GM23338 (cell line): Measurements from ENCODE around the gene GPC6. TPM values are rescaled to one million over a fixed set of nuclear protein-coding genes. Genes with fewer than 3 reads are reported as not detected.

Experiments used
- ATAC-seq: fragments of 200-7000 bp; cut with Tn5 transposase; 3 replicates; pipeline ENCODE4 v1.9.1; 2020
- DNase-seq: peaks from one replicate; pipeline ENCODE4 v3.0.0-alpha.2; 2015; ENCODE audit warnings: low spot score
- H2AFZ ChIP-seq: fragments of 200-600 bp; sonication (generic); 2 replicates; pipeline ENCODE4 v1.8.0; 2016; ENCODE audit warnings: antibody characterized with exemption, mild to moderate bottlenecking, moderate library complexity
- H3F3A ChIP-seq: fragments of 200-600 bp; sonication (generic); replicated peaks from 2 replicates; pipeline ENCODE4 v1.8.0; 2017; ENCODE audit warnings: antibody characterized with exemption, mixed run types, low read depth
- H3K27ac ChIP-seq: fragments of 200-600 bp; sonication (generic); 2 replicates; pipeline ENCODE4 v1.6.1; 2016; ENCODE audit warnings: low read depth
- H3K27me3 ChIP-seq: fragments of 200-600 bp; sonication (generic); 2 replicates; pipeline ENCODE4 v1.8.0; 2016; ENCODE audit warnings: mild to moderate bottlenecking, mixed run types, moderate library complexity; ENCODE audit not compliant: insufficient read depth
- H3K36me3 ChIP-seq: fragments of 200-600 bp; sonication (generic); 2 replicates; pipeline ENCODE4 v1.8.0; 2016; ENCODE audit warnings: mild to moderate bottlenecking; ENCODE audit not compliant: insufficient read depth
- H3K4me1 ChIP-seq: fragments of 200-600 bp; sonication (generic); 2 replicates; pipeline ENCODE4 v1.8.0; 2016; ENCODE audit warnings: mild to moderate bottlenecking, moderate library complexity; ENCODE audit not compliant: insufficient read depth
- H3K4me2 ChIP-seq: fragments of 200-600 bp; sonication (generic); 2 replicates; pipeline ENCODE4 v1.7.1; 2017; ENCODE audit warnings: mixed run types
- H3K4me3 ChIP-seq: fragments of 200-600 bp; sonication (generic); 2 replicates; pipeline ENCODE4 v1.6.1; 2016; ENCODE audit warnings: mixed run types
- H3K79me2 ChIP-seq: fragments of 200-600 bp; sonication (generic); replicated peaks from 2 replicates; pipeline ENCODE4 v1.8.0; 2017; ENCODE audit warnings: mild to moderate bottlenecking; ENCODE audit not compliant: insufficient read depth
- H3K9me2 ChIP-seq: fragments of 200-600 bp; sonication (generic); 2 replicates; pipeline ENCODE4 v1.8.0; 2017; ENCODE audit not compliant: insufficient read depth
- H4K20me1 ChIP-seq: fragments of 200-600 bp; sonication (generic); replicated peaks from 2 replicates; pipeline ENCODE4 v1.8.0; 2017; ENCODE audit warnings: mild to moderate bottlenecking; ENCODE audit not compliant: insufficient read depth
- H3K27ac Mint-ChIP-seq: 2 replicates; pipeline ENCODE4 v1.8.0; 2020; ENCODE audit warnings: inconsistent platforms, mild to moderate bottlenecking, moderate library complexity, mixed read lengths
- H3K27me3 Mint-ChIP-seq: 3 replicates; pipeline ENCODE4 v1.8.0; 2022; ENCODE audit warnings: low read depth, mild to moderate bottlenecking, moderate library complexity, mixed read lengths, inconsistent platforms; ENCODE audit not compliant: insufficient read depth, poor library complexity
- H3K36me3 Mint-ChIP-seq: 3 replicates; pipeline ENCODE4 v1.8.0; 2021; ENCODE audit warnings: low read depth, mild to moderate bottlenecking, inconsistent platforms, moderate library complexity, mixed read lengths
- H3K4me1 Mint-ChIP-seq: 3 replicates; pipeline ENCODE4 v1.8.0; 2020; ENCODE audit warnings: mild to moderate bottlenecking, inconsistent platforms, mixed read lengths
- H3K4me3 Mint-ChIP-seq: 3 replicates; pipeline ENCODE4 v1.8.0; 2021; ENCODE audit warnings: moderate library complexity, mild to moderate bottlenecking, inconsistent platforms, mixed read lengths
- H3K9me3 Mint-ChIP-seq: 3 replicates; pipeline ENCODE4 v1.8.0; 2020; ENCODE audit warnings: moderate library complexity, mild to moderate bottlenecking, inconsistent platforms, mixed read lengths
- CREB1 ChIP-seq: fragments of 250-450 bp; sonication (Bioruptor Pico); IDR thresholded peaks from 2 replicates; pipeline ENCODE4 v1.5.0; 2020; ENCODE audit warnings: low read depth, mild to moderate bottlenecking, moderate library complexity
- EZH2 ChIP-seq: fragments of 200-600 bp; sonication (generic); IDR thresholded peaks from one replicate; pipeline ENCODE4 v1.8.0; 2017; ENCODE audit warnings: antibody characterized with exemption, mild to moderate bottlenecking, low read depth; ENCODE audit not compliant: unreplicated experiment
- POLR2AphosphoS5 ChIP-seq: IDR thresholded peaks from 2 replicates; pipeline ENCODE4 v1.6.1; 2016; ENCODE audit warnings: antibody characterized with exemption, low read depth
- ZNF114 ChIP-seq: fragments of 250-450 bp; sonication (Bioruptor Pico); IDR thresholded peaks from 2 replicates; pipeline ENCODE4 v1.5.0; 2020; ENCODE audit warnings: mild to moderate bottlenecking, moderate library complexity
- polyA plus RNA-seq: library from polyadenylated mRNA; unstranded; fragments of >200 nt; fragmentation: Nextera tagmentation; extraction: Ambion mirVana; gene quantifications from 2 replicates; pipeline ENCODE4 v1.2.1, GENCODE V29; 2016
- total RNA-seq: library from RNA; depleted of rRNA; stranded (reverse); fragments of >200 nt; shearing (Covaris generic); gene quantifications from 2 replicates; pipeline ENCODE4 v1.2.3, GENCODE V29; 2014
- TF ChIP-seq, protein P1 (sequence below): IDR thresholded peaks from one replicate; pipeline ENCODE4 v1.6.1; 2018; ENCODE audit warnings: antibody characterized with exemption; ENCODE audit not compliant: unreplicated experiment
- TF ChIP-seq, protein P2 (sequence below), 2 experiments: fragments of 200-600 bp in 1 of 2; sonication (generic) in 1 of 2; conservative IDR thresholded peaks; 2 replicates each; pipeline versions ENCODE4 v1.5.1 to v1.6.1; 2016 to 2017; ENCODE audit warnings: antibody characterized with exemption in 2 of 2, low read depth in 2 of 2, mild to moderate bottlenecking in 2 of 2, moderate library complexity in 1 of 2

The GPC6 gene
- total and polyA plus RNA-seq, 2 experiments from 2014 or later, result 6.4 to 28.6 TPM

DNA sequence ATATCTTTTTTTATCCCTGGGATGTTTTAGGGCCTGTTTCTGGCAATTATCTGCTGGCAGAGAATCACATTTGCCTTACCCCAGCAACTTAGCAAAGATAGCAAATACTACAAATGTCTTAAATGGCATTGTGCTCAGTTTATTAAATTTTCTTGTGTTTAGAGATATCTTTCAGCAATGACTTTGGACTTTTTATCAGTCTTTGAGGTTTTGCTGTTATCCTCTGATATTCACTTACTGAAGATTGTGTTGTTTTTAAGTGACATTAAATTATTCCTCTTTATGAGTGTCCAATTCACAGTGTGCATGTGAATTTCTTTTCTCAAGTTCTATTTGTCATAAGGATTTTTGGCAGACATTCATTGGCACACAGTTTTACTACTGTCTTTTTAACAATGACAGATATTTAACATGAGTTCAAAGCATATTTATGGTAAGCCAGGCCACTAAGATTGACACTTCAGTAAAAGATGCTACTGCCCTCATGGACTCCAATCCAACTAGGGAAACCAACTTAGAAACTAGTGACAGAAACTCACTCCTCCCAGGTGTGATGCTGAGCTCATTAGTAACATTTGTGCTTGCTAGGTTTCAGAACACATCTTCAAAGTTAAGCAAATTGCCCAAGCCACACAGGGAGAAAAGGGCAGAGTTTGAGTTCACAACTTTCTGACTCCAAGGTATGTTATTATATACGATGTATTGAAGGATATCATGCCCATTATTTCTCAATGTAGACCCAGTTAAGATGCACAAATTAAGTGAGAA is 481.9 kb downstream of the GPC6 start (continued):
- TF ChIP-seq, protein P1, sequence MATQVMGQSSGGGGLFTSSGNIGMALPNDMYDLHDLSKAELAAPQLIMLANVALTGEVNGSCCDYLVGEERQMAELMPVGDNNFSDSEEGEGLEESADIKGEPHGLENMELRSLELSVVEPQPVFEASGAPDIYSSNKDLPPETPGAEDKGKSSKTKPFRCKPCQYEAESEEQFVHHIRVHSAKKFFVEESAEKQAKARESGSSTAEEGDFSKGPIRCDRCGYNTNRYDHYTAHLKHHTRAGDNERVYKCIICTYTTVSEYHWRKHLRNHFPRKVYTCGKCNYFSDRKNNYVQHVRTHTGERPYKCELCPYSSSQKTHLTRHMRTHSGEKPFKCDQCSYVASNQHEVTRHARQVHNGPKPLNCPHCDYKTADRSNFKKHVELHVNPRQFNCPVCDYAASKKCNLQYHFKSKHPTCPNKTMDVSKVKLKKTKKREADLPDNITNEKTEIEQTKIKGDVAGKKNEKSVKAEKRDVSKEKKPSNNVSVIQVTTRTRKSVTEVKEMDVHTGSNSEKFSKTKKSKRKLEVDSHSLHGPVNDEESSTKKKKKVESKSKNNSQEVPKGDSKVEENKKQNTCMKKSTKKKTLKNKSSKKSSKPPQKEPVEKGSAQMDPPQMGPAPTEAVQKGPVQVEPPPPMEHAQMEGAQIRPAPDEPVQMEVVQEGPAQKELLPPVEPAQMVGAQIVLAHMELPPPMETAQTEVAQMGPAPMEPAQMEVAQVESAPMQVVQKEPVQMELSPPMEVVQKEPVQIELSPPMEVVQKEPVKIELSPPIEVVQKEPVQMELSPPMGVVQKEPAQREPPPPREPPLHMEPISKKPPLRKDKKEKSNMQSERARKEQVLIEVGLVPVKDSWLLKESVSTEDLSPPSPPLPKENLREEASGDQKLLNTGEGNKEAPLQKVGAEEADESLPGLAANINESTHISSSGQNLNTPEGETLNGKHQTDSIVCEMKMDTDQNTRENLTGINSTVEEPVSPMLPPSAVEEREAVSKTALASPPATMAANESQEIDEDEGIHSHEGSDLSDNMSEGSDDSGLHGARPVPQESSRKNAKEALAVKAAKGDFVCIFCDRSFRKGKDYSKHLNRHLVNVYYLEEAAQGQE, result no peak
- no peak for TF ChIP-seq ZNF114

DNA sequence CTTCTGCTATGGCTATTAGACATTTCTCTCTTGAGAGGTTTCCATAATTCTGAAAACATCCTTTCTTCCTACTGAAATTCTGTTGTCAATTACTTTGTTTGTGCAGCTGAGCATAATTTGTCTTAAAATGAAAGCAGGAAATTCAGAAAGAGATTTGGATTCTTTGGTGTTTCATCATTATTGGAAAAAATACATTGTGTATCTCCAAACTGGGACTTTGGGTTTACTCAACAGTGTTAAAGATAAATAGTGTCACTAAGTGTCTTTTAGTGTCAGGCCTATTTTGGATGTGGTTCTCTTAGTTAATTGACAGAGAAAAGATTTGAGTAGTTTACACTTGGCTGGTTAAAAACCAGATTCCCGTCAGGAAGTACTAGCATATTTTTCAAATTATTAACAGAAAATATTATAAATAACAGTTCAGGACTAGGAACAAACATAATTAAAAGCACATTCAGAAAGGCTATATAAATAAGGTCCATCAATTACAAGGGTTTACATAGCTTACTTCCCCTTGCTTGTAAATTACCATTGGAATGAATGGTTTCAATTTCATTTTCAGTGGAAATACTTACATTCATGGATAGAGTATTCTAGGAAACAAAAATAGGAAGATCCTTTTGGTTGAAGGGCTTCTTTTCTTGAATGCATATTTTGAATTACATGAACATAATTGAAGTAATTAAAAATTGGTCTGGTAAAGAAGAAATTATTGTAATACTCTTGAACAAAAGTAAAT is 483.1 kb downstream of the GPC6 start:
- 0 out of 3 replicates have a peak, but pooled peaks cover 2% of the 10 kb centered on the region for H3K4me1 Mint-ChIP-seq
- no peak overlapping the region for H3K4me2 ChIP-seq
- H2AFZ ChIP-seq, result no peak overlapping the region
- H3F3A ChIP-seq, result no peaks in the 10 kb centered on the region
- no peaks in the 10 kb centered on the region for H3K9me2 ChIP-seq
- H4K20me1 ChIP-seq, result no peaks in the 10 kb centered on the region
- no peaks in the 10 kb centered on the region; the same call in 1 of the 2 replicates for H3K36me3 ChIP-seq
- no peak overlapping the region for H3K27ac Mint-ChIP-seq
- no peaks in the 10 kb centered on the region for H3K27me3 Mint-ChIP-seq
- no peaks in the 10 kb centered on the region for H3K4me1 ChIP-seq
- TF ChIP-seq ZNF114, result no peak
- no peak for TF ChIP-seq EZH2
- TF ChIP-seq POLR2AphosphoS5, result no peak
- TF ChIP-seq, protein P2, sequence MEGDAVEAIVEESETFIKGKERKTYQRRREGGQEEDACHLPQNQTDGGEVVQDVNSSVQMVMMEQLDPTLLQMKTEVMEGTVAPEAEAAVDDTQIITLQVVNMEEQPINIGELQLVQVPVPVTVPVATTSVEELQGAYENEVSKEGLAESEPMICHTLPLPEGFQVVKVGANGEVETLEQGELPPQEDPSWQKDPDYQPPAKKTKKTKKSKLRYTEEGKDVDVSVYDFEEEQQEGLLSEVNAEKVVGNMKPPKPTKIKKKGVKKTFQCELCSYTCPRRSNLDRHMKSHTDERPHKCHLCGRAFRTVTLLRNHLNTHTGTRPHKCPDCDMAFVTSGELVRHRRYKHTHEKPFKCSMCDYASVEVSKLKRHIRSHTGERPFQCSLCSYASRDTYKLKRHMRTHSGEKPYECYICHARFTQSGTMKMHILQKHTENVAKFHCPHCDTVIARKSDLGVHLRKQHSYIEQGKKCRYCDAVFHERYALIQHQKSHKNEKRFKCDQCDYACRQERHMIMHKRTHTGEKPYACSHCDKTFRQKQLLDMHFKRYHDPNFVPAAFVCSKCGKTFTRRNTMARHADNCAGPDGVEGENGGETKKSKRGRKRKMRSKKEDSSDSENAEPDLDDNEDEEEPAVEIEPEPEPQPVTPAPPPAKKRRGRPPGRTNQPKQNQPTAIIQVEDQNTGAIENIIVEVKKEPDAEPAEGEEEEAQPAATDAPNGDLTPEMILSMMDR (conservative IDR thresholded peaks at IDR 0.05; ENCODE audit: low read depth in 2 of 2), result no peak
- no peak for TF ChIP-seq CREB1 (CRISPR knock-in tag)
- peaks cover 12% of the 10 kb centered on the region; the same call in 2 of the 3 replicates for H3K9me3 Mint-ChIP-seq
- no peak for DNase-seq
- no peak for ATAC-seq
- no peak overlapping the region for H3K4me3 ChIP-seq
- H3K79me2 ChIP-seq, result no peaks in the 10 kb centered on the region
- H3K27ac ChIP-seq, result no peak overlapping the region
- H3K27me3 ChIP-seq, result no peaks in the 10 kb centered on the region
- H3K36me3 Mint-ChIP-seq, result peaks cover 11% of the 10 kb centered on the region; the same call in 2 of the 3 replicates
- H3K4me3 Mint-ChIP-seq, result no peak overlapping the region
